Breast epithelium (tissue), 4 donors: ENCODE measurements around the gene USP3. TPM values are rescaled to one million over a fixed set of nuclear protein-coding genes. Genes with fewer than 3 reads are reported as not detected.

Experiments used
- DNase-seq, 2 donors: peaks; one replicate each; pipeline ENCODE4 v3.0.0-alpha.2; 2019; ENCODE audit warnings: low spot score in 2 of 2
- H3K27ac ChIP-seq, 2 donors: fragments of 200-600 bp; sonication (generic) in 1 of 2; one replicate each; pipeline ENCODE4 v1.5.1; 2016 to 2019; ENCODE audit warnings: mild to moderate bottlenecking in 1 of 2
- H3K27me3 ChIP-seq, 2 donors: fragments of 200-600 bp; sonication (generic) in 1 of 2; one replicate each; pipeline versions ENCODE4 v1.5.1 to v1.6.0; 2017 to 2019; ENCODE audit warnings: control low read depth in 1 of 2, mild to moderate bottlenecking in 1 of 2
- H3K36me3 ChIP-seq: fragments of 200-600 bp; one replicate; pipeline ENCODE4 v1.5.1; 2019
- H3K4me1 ChIP-seq, 2 donors: fragments of 200-600 bp; sonication (generic); one replicate each; pipeline ENCODE4 v1.5.1; 2016 to 2019; ENCODE audit warnings: control low read depth in 1 of 2
- H3K4me3 ChIP-seq, 3 donors: fragments of 200-600 bp; sonication (generic); 1 replicate in 2 of 3; 2 replicates in 1 of 3; pipeline ENCODE4 v1.5.1; 2016 to 2019; ENCODE audit warnings: mild to moderate bottlenecking in 3 of 3, moderate library complexity in 2 of 3
- H3K9me3 ChIP-seq, 2 donors: fragments of 200-600 bp; sonication (generic) in 1 of 2; one replicate each; pipeline ENCODE4 v1.5.1; 2016 to 2019; ENCODE audit warnings: control low read depth in 1 of 2
- POLR2A ChIP-seq: fragments of 450-650 bp; IDR thresholded peaks from one replicate; pipeline ENCODE4 v1.6.1; 2016; ENCODE audit warnings: antibody characterized with exemption, mild to moderate bottlenecking, moderate library complexity
- POLR2AphosphoS5 ChIP-seq, 3 donors: sonication (generic); formaldehyde crosslinking; IDR thresholded peaks; one replicate each; pipeline ENCODE4 v1.6.1; 2017; ENCODE audit warnings: antibody characterized with exemption in 3 of 3
- intact Hi-C: fragments of 100-400 bp; cut with DNase I; formaldehyde crosslinking; loops from one replicate; pipeline ENCODE4 v1.15.1; 2023; ENCODE audit warnings: low total_unique reads
- total RNA-seq, 3 donors: library from RNA; depleted of rRNA; stranded (reverse); fragments of >200 nt; gene quantifications; one replicate each; pipeline ENCODE4 v1.1.0, GENCODE V29; 2016
- TF ChIP-seq, protein P1 (sequence below), 3 donors: fragments of 450-650 bp; IDR thresholded peaks; one replicate each; pipeline ENCODE4 v1.5.1; 2016 to 2017; ENCODE audit warnings: antibody characterized with exemption in 3 of 3, mild to moderate bottlenecking in 3 of 3, moderate library complexity in 3 of 3

USP3 gene
- total RNA-seq, 3 donors from 2014 or later, result 70.4 to 88.7 (median 76.7) TPM

DNA sequence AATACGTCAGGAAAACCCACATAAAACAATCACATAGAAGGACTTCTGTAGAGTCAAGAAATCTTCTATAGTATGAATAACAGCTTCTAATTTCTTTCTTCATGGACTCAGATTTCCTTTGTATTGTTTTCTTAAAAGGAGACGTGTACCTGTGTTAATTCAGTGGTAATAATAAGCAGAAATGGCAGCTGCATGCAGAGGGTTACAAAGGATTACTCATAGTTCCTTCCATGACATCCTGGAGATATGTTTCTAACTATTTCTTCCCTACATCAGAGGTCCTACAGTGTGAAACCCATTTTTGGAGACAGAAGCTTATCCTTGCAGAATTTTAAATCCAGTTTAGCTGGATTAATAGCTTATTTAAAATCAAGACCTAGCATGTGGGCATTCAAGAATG lies 128.9 kb downstream of the USP3 start:
- Histone ChIP-seq H3K27ac (no peak overlapping the region), H3K4me1 (no peaks in the 10 kb centered on the region), H3K27me3 (no peaks in the 10 kb centered on the region), H3K9me3 (no peaks in the 10 kb centered on the region), H3K36me3 (peaks cover 8% of the 10 kb centered on the region), H3K4me3 (no peak overlapping the region)
- DNase-seq, result no peak
- intact Hi-C loops, result no loop called here
- TF ChIP-seq POLR2A, result no peak
- TF ChIP-seq, protein P1, sequence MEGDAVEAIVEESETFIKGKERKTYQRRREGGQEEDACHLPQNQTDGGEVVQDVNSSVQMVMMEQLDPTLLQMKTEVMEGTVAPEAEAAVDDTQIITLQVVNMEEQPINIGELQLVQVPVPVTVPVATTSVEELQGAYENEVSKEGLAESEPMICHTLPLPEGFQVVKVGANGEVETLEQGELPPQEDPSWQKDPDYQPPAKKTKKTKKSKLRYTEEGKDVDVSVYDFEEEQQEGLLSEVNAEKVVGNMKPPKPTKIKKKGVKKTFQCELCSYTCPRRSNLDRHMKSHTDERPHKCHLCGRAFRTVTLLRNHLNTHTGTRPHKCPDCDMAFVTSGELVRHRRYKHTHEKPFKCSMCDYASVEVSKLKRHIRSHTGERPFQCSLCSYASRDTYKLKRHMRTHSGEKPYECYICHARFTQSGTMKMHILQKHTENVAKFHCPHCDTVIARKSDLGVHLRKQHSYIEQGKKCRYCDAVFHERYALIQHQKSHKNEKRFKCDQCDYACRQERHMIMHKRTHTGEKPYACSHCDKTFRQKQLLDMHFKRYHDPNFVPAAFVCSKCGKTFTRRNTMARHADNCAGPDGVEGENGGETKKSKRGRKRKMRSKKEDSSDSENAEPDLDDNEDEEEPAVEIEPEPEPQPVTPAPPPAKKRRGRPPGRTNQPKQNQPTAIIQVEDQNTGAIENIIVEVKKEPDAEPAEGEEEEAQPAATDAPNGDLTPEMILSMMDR (IDR thresholded peaks at IDR 0.05), result no peak

DNA sequence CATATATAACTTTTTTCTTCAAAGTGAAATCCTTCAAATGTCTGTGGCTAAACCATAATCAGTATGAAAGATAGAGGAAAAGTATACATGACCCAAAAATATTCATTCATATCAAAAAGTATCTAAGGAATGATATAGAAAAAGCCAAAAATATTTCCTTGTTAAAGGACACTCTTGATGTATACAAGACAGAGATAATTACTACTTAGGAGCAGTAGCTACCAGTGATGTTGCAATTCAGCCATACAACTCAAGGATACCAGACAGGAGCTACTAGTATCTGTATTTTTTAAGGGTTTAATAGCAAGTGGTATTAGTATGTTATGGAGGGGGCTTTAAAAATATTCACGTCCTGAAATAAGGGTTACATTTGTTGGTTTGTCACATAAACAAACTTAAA lies 129.8 kb downstream of the USP3 start:
- intact Hi-C loops, result no loop called here
- Histone ChIP-seq H3K4me3 (no peak overlapping the region), H3K27ac (no peak overlapping the region), H3K9me3 (no peaks in the 10 kb centered on the region), H3K4me1 (no peaks in the 10 kb centered on the region), H3K27me3 (no peaks in the 10 kb centered on the region), H3K36me3 (peaks cover 8% of the 10 kb centered on the region)
- DNase-seq, result no peak
- TF ChIP-seq POLR2A (no peak), POLR2AphosphoS5 (IDR thresholded peaks at IDR 0.05) (no peak)
- TF ChIP-seq, protein P1 (IDR thresholded peaks at IDR 0.05), result no peak

DNA sequence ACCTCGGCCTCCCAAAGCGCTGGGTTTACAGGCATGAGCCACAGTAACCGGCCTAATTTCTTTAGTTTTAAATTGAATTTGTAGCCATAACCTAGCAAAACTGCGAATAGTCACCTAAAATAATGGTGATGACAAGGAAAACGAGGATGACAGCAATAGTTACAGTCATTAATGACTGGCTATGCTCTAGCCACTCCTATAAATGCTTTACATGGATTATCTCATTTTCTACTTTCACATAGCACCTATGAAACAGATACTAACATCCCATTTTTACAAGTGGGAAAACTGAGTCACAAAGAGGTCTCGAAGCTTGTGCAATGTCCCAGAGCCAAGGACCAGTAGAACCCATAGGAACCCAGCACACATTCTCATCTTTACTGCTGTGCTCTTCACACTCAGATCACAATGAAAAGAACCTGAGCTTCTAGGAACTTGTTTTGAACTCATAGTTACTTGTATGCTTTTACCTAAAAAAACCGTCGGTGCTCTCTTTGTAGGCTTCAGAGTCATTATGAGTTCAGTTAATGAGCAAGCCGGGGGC lies 132.2 kb downstream of the USP3 start:
- no peak overlapping the region for H3K27ac ChIP-seq
- peaks cover 15% of the 10 kb centered on the region for H3K36me3 ChIP-seq
- H3K9me3 ChIP-seq, result no peaks in the 10 kb centered on the region
- no peak overlapping the region for H3K4me3 ChIP-seq
- no peak for DNase-seq
- H3K4me1 ChIP-seq, result no peaks in the 10 kb centered on the region
- no peak for TF ChIP-seq POLR2A
- no peak for TF ChIP-seq POLR2AphosphoS5 (IDR thresholded peaks at IDR 0.05)
- TF ChIP-seq, protein P1 (IDR thresholded peaks at IDR 0.05), result no peak
- H3K27me3 ChIP-seq, result no peaks in the 10 kb centered on the region
- intact Hi-C loops, result no loop called here

DNA sequence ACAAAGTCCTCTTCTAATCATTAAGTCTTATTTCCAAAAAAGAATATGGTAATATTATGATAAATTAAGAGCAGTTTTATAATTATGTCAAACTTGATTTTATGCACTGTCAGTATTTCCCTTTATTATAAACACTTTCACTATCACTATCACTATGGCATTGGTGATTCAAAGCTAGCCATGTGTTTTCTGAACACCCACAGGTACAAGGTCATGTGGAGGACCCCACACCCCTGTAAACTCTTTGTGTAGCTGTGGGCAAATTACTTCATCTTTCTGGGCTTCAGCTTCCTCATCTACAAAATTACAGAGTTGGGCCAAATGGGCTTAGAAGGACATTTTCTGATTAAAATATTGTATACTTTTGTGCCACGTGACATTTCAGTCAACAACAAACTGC lies 134.4 kb downstream of the USP3 start:
- no peak overlapping the region for H3K4me3 ChIP-seq
- no peak overlapping the region for H3K27ac ChIP-seq
- DNase-seq, result no peak
- H3K9me3 ChIP-seq, result no peaks in the 10 kb centered on the region
- H3K36me3 ChIP-seq, result peaks cover 15% of the 10 kb centered on the region
- intact Hi-C loops, result no loop called here
- H3K4me1 ChIP-seq, result no peaks in the 10 kb centered on the region
- H3K27me3 ChIP-seq, result no peaks in the 10 kb centered on the region
- no peak for TF ChIP-seq POLR2AphosphoS5 (IDR thresholded peaks at IDR 0.05)
- no peak for TF ChIP-seq POLR2A
- TF ChIP-seq, protein P1 (IDR thresholded peaks at IDR 0.05), result no peak

DNA sequence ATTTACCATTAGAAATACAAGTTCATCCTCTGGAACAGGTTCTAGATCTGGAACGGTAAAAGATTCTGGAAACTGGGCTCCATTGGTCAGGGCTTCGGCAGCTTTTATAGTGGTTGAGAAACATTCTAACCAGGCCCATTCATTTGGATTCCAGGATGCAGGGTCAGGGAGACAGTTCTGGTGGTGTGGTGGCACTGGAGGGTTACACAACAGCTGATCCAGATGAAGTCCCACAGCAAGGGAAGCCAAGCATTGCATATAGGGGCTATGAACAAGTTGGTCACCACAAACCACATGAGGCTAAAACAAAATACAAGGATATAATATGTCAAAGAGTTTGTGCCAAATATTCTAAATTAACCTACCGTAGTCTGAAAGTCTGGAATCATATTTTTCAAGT lies 135.8 kb downstream of the USP3 start:
- DNase-seq, result no peak

More for the DNA sequence above, 135.8 kb downstream of the USP3 start:
- intact Hi-C loops, result no loop called here
- no peaks in the 10 kb centered on the region for H3K9me3 ChIP-seq
- no peaks in the 10 kb centered on the region for H3K4me1 ChIP-seq
- no peak overlapping the region for H3K27ac ChIP-seq
- H3K36me3 ChIP-seq, result peaks cover 18% of the 10 kb centered on the region
- H3K4me3 ChIP-seq, result no peak overlapping the region
- H3K27me3 ChIP-seq, result no peaks in the 10 kb centered on the region
- TF ChIP-seq, protein P1 (IDR thresholded peaks at IDR 0.05), result no peak
- TF ChIP-seq POLR2A, result no peak
- no peak for TF ChIP-seq POLR2AphosphoS5 (IDR thresholded peaks at IDR 0.05)

Other genes starting within 250 kb of the USP3 start
- 10 to 100 TPM; 21.3 to 26.1 (median 25.6) TPM for gene APH1B, start 227.0 kb upstream of the USP3 start, total RNA-seq
- gene CA12, start 122.7 kb upstream of the USP3 start, total RNA-seq, result 10 to 100 TPM; 11.7 to 64.5 (median 61.9) TPM
- gene FBXL22, start 92.8 kb downstream of the USP3 start, total RNA-seq, result 1 to 10 TPM in 2 of 3 donors, under 1 TPM in 1; 0.64 to 3.5 (median 2.0) TPM